Tibial nerve (tissue), 3 donors: ENCODE results near the gene MEIS2.

Experiments
- POLR2A ChIP-seq, 2 donors: fragments of 450-650 bp; IDR thresholded peaks; one replicate each; pipeline ENCODE4 v1.6.1; 2017; ENCODE audit warnings: antibody characterized with exemption in 2 of 2, mild to moderate bottlenecking in 2 of 2, moderate library complexity in 2 of 2
- TF ChIP-seq, protein P1 (sequence below), 5 experiments: fragments of 200-600 bp in 3 of 5; fragments of 450-650 bp in 2 of 5; sonication (generic) in 3 of 5; IDR thresholded peaks; one replicate each; pipeline ENCODE4 v1.5.1; 2016 to 2019; ENCODE audit warnings: antibody characterized with exemption in 5 of 5, mild to moderate bottlenecking in 3 of 5, moderate library complexity in 2 of 5

DNA sequence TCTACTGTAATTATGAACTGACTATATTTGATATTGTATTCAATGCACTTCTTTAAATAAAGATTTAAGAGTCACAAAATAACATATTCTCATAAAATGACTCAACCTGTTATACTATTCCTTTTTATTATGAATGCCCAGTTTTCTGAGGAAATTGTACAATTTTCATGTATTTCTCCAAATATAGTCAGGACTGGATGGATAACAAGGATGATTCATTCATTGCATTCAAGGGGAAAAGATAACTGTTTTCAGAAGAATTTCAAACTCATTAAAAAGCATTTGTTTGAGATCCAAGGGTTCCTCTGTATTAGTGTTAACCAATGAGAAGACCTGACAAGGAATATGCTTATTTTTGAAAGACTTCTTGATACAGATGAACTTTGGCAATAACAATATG is 163.7 kb downstream of the MEIS2 start:
- TF ChIP-seq, protein P1, sequence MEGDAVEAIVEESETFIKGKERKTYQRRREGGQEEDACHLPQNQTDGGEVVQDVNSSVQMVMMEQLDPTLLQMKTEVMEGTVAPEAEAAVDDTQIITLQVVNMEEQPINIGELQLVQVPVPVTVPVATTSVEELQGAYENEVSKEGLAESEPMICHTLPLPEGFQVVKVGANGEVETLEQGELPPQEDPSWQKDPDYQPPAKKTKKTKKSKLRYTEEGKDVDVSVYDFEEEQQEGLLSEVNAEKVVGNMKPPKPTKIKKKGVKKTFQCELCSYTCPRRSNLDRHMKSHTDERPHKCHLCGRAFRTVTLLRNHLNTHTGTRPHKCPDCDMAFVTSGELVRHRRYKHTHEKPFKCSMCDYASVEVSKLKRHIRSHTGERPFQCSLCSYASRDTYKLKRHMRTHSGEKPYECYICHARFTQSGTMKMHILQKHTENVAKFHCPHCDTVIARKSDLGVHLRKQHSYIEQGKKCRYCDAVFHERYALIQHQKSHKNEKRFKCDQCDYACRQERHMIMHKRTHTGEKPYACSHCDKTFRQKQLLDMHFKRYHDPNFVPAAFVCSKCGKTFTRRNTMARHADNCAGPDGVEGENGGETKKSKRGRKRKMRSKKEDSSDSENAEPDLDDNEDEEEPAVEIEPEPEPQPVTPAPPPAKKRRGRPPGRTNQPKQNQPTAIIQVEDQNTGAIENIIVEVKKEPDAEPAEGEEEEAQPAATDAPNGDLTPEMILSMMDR (IDR thresholded peaks at IDR 0.05), result no peak
- no peak for TF ChIP-seq POLR2A (IDR thresholded peaks at IDR 0.05)
